HG03159 (cell line): ENCODE measurements around the gene LAMA1.

Experiments used
- ATAC-seq: cut with Tn5 transposase; IDR thresholded peaks from one replicate; pipeline ENCODE4 v1.9.1; 2021; ENCODE audit warnings: mild to moderate bottlenecking, moderate library complexity; ENCODE audit not compliant: unreplicated experiment

LAMA1 gene

GRCh38 chr18:6994056-6994770 lies 123.4 kb downstream of the LAMA1 start:
- no peak for ATAC-seq

GRCh38 chr18:6992761-6993160 lies 124.8 kb downstream of the LAMA1 start:
- no peak for ATAC-seq

GRCh38 chr18:6983366-6983765 lies 134.2 kb downstream of the LAMA1 start:
- ATAC-seq, result no peak

- no peak for ATAC-seq
Observed at GRCh38 chr18:6982398-6982797, 135.2 kb downstream of the LAMA1 start.

- ATAC-seq, result no peak
Observed at GRCh38 chr18:6980363-6980762, 137.2 kb downstream of the LAMA1 start.

GRCh38 chr18:6979954-6980353 lies 137.6 kb downstream of the LAMA1 start:
- no peak for ATAC-seq

GRCh38 chr18:6976935-6977334 lies 140.7 kb downstream of the LAMA1 start:
- ATAC-seq, result no peak

GRCh38 chr18:6975084-6975483 lies 142.5 kb downstream of the LAMA1 start:
- no peak for ATAC-seq

- ATAC-seq, result no peak
Observed at GRCh38 chr18:6971823-6972478, 145.6 kb downstream of the LAMA1 start.

GRCh38 chr18:6963452-6964097 lies 154.0 kb downstream of the LAMA1 start:
- no peak for ATAC-seq

GRCh38 chr18:6962571-6963451 lies 154.8 kb downstream of the LAMA1 start:
- ATAC-seq, result no peak

GRCh38 chr18:6961331-6961730 lies 156.3 kb downstream of the LAMA1 start:
- ATAC-seq, result no peak

- ATAC-seq, result no peak
Observed at GRCh38 chr18:6960656-6961055, 156.9 kb downstream of the LAMA1 start.

- no peak for ATAC-seq
Observed at GRCh38 chr18:6960124-6960523, 157.5 kb downstream of the LAMA1 start.

GRCh38 chr18:6959110-6959509 lies 158.5 kb downstream of the LAMA1 start:
- ATAC-seq, result no peak

GRCh38 chr18:6956999-6957398 lies 160.6 kb downstream of the LAMA1 start:
- ATAC-seq, result no peak

GRCh38 chr18:6956495-6956894 lies 161.1 kb downstream of the LAMA1 start:
- ATAC-seq, result no peak

GRCh38 chr18:6955304-6955703 lies 162.3 kb downstream of the LAMA1 start:
- ATAC-seq, result no peak

GRCh38 chr18:6954501-6954900 lies 163.1 kb downstream of the LAMA1 start:
- ATAC-seq, result no peak

- ATAC-seq, result no peak
Observed at GRCh38 chr18:6951336-6952090, 166.1 kb downstream of the LAMA1 start.
